ENCODE measurements around the gene AHNAK.

- TF ChIP-seq, protein P1, sequence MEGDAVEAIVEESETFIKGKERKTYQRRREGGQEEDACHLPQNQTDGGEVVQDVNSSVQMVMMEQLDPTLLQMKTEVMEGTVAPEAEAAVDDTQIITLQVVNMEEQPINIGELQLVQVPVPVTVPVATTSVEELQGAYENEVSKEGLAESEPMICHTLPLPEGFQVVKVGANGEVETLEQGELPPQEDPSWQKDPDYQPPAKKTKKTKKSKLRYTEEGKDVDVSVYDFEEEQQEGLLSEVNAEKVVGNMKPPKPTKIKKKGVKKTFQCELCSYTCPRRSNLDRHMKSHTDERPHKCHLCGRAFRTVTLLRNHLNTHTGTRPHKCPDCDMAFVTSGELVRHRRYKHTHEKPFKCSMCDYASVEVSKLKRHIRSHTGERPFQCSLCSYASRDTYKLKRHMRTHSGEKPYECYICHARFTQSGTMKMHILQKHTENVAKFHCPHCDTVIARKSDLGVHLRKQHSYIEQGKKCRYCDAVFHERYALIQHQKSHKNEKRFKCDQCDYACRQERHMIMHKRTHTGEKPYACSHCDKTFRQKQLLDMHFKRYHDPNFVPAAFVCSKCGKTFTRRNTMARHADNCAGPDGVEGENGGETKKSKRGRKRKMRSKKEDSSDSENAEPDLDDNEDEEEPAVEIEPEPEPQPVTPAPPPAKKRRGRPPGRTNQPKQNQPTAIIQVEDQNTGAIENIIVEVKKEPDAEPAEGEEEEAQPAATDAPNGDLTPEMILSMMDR (IDR thresholded peaks at IDR 0.05 in 4 of 5, conservative IDR thresholded peaks at IDR 0.05 in 1 of 5): no peak
- no peak for TF ChIP-seq POLR2A (IDR thresholded peaks at IDR 0.05)
Measured at GRCh38 chr11:62387381-62387780, 159.2 kb downstream of the AHNAK start.
